Trophoblast cell (in vitro differentiated cells and primary cell): ENCODE data around the gene CXCL13.

Source experiments
- DNase-seq, 2 donors: peaks; one replicate each; pipeline ENCODE4 v3.0.0-alpha.2; 2016
- H2AFZ ChIP-seq: 2 replicates; pipeline ENCODE4 v1.6.1; 2013; ENCODE audit warnings: low read length, moderate library complexity, mild to moderate bottlenecking; ENCODE audit not compliant: insufficient read depth, poor library complexity
- H2AK5ac ChIP-seq: 2 replicates; pipeline ENCODE4 v1.6.1; 2013; ENCODE audit warnings: mild to moderate bottlenecking, low read length
- H2BK120ac ChIP-seq: 2 replicates; pipeline ENCODE4 v1.6.1; 2013; ENCODE audit warnings: low read length, mild to moderate bottlenecking, moderate library complexity; ENCODE audit not compliant: insufficient read depth, poor library complexity
- H2BK12ac ChIP-seq: 2 replicates; pipeline ENCODE4 v1.6.1; 2013; ENCODE audit warnings: mild to moderate bottlenecking, low read length, moderate library complexity
- H2BK5ac ChIP-seq: 2 replicates; pipeline ENCODE4 v1.6.1; 2013; ENCODE audit warnings: low read length, low read depth, moderate library complexity, mild to moderate bottlenecking; ENCODE audit not compliant: poor library complexity
- H3K14ac ChIP-seq: 2 replicates; pipeline ENCODE4 v1.6.1; 2013; ENCODE audit warnings: mild to moderate bottlenecking, low read length
- H3K18ac ChIP-seq: 2 replicates; pipeline ENCODE4 v1.6.1; 2013; ENCODE audit warnings: mild to moderate bottlenecking, low read length
- H3K23ac ChIP-seq: 2 replicates; pipeline ENCODE4 v1.6.1; 2013; ENCODE audit warnings: low read length
- H3K27ac ChIP-seq: 2 replicates; pipeline ENCODE4 v1.5.1; 2013; ENCODE audit warnings: low read depth, mild to moderate bottlenecking, inconsistent platforms, low read length, moderate library complexity
- H3K27me3 ChIP-seq: 2 replicates; pipeline ENCODE4 v1.6.1; 2013; ENCODE audit warnings: inconsistent platforms, mild to moderate bottlenecking, low read length, moderate library complexity; ENCODE audit not compliant: insufficient read depth
- H3K36me3 ChIP-seq, 2 experiments: 1 replicate in 1 of 2; 2 replicates in 1 of 2; pipeline ENCODE4 v1.6.1; 2013; ENCODE audit warnings: low read length in 2 of 2, mild to moderate bottlenecking in 2 of 2, moderate library complexity in 1 of 2; ENCODE audit not compliant: insufficient read depth in 2 of 2, control insufficient read depth in 1 of 2
- H3K4ac ChIP-seq: 2 replicates; pipeline ENCODE4 v1.6.1; 2013; ENCODE audit warnings: low read depth, mild to moderate bottlenecking, low read length, moderate library complexity
- H3K4me1 ChIP-seq, 2 experiments: 1 replicate in 1 of 2; 2 replicates in 1 of 2; pipeline ENCODE4 v1.6.1; 2013; ENCODE audit warnings: low read length in 2 of 2, mild to moderate bottlenecking in 2 of 2, moderate library complexity in 1 of 2; ENCODE audit not compliant: insufficient read depth in 2 of 2, control insufficient read depth in 1 of 2
- H3K4me2 ChIP-seq: 2 replicates; pipeline ENCODE4 v1.6.1; 2013; ENCODE audit warnings: inconsistent platforms, mild to moderate bottlenecking, low read length, moderate library complexity
- H3K4me3 ChIP-seq: 2 replicates; pipeline ENCODE4 v1.5.1; 2013; ENCODE audit warnings: mild to moderate bottlenecking, low read depth, low read length, inconsistent platforms
- H3K79me1 ChIP-seq: one replicate; pipeline ENCODE4 v1.6.1; 2013; ENCODE audit warnings: low read length
- H3K79me2 ChIP-seq: 2 replicates; pipeline ENCODE4 v1.6.1; 2013; ENCODE audit warnings: low read length, mild to moderate bottlenecking; ENCODE audit not compliant: control insufficient read depth, insufficient read depth, poor library complexity
- H3K9ac ChIP-seq: 2 replicates; pipeline ENCODE4 v1.6.1; 2013; ENCODE audit warnings: mild to moderate bottlenecking, low read length
- H3K9me3 ChIP-seq: 2 replicates; pipeline ENCODE4 v1.6.1; 2013; ENCODE audit warnings: low read depth, mild to moderate bottlenecking, control low read depth, inconsistent platforms, low read length; ENCODE audit not compliant: insufficient read depth
- H4K12ac ChIP-seq: 2 replicates; pipeline ENCODE4 v1.6.1; 2013; ENCODE audit warnings: low read depth, mild to moderate bottlenecking, low read length, moderate library complexity
- H4K8ac ChIP-seq: 2 replicates; pipeline ENCODE4 v1.6.1; 2013; ENCODE audit warnings: low read depth, mild to moderate bottlenecking, low read length, moderate library complexity
- H4K91ac ChIP-seq: one replicate; pipeline ENCODE4 v1.6.1; 2013; ENCODE audit warnings: low read depth, mild to moderate bottlenecking, low read length, moderate library complexity
- WGBS: extraction: QIAGEN DNeasy Blood & Tissue Kit; methylation state at CpG from one replicate; pipeline ENCODE4 v1.1.7; 2013; ENCODE audit warnings: missing lambda C conversion rate; ENCODE audit not compliant: insufficient read length, insufficient coverage; ENCODE audit errors: extremely low coverage; 5-methylcytosine and 5-hydroxymethylcytosine counted together

CXCL13 gene

DNA sequence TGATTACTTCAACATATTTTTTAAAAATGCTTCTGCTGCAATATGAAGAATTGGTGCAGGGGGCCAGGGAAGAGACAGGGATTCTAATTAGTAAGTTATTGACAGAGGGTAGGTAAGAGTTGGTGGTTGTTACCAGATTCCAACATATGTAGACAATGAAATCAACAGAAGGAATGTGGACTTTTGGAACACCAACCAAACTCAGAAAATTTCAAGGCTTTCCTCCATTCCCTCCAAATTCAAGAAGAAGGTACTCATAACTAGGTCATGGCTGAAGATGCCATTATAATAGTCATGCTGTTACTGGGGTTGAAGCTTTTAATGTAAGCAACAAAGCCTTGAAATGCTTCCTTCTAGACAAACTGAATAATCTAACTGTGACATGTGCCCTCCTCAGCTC, 22.9 kb upstream of the CXCL13 start:
- no peak overlapping the region for H2AK5ac ChIP-seq
- H2BK12ac ChIP-seq = no peak overlapping the region
- H3K23ac ChIP-seq = no peak overlapping the region
- no peaks in the 10 kb centered on the region for H3K79me1 ChIP-seq
- H3K14ac ChIP-seq = no peak overlapping the region
- no peak overlapping the region for H4K8ac ChIP-seq
- no peaks in the 10 kb centered on the region for H3K27me3 ChIP-seq
- H3K27ac ChIP-seq = no peak overlapping the region
- H3K4ac ChIP-seq = no peak overlapping the region
- H2BK120ac ChIP-seq = no peak overlapping the region
- H3K9me3 ChIP-seq = no peaks in the 10 kb centered on the region
- H3K4me2 ChIP-seq = no peak overlapping the region
- no peak overlapping the region for H2AFZ ChIP-seq
- H3K18ac ChIP-seq = no peak overlapping the region
- H3K36me3 ChIP-seq = no peaks in the 10 kb centered on the region
- H3K79me2 ChIP-seq = no peaks in the 10 kb centered on the region
- no peak overlapping the region for H4K91ac ChIP-seq
- H3K9ac ChIP-seq = no peak overlapping the region
- H3K4me1 ChIP-seq = peaks cover 0 to 4% of the 10 kb centered on the region in 2 experiments
- H3K4me3 ChIP-seq = no peak overlapping the region
- no peak overlapping the region for H2BK5ac ChIP-seq
- H4K12ac ChIP-seq = no peak overlapping the region
- DNase-seq = peak; percentile 6

DNA sequence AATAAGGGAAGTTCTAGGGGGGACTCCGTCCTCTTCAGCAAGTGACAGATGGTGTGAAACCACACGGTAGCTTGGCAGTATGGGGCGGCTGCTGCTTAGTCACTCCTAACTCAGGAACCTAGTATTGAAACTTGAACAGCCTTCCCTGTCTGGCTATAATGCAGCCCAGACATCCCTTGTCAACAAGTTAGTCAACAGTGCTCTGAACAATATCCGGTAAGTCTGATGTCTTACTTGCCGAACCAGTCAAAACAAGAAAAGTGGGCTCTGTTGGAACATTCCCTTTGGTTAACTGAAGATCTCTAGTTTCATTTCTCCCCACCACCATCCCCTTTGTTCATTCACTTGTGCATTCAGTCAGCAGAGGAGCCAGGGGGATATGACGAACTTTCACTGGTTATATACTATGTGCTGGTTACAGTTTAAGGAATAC, 18.7 kb upstream of the CXCL13 start:
- H3K27me3 ChIP-seq = no peaks in the 10 kb centered on the region
- H2BK5ac ChIP-seq = no peak overlapping the region
- DNase-seq = peak in 1 of 2 donors; percentile 5
- H3K23ac ChIP-seq = no peak overlapping the region
- H3K18ac ChIP-seq = no peak overlapping the region
- no peak overlapping the region for H4K8ac ChIP-seq
- peaks cover 0 to 5% of the 10 kb centered on the region in 2 experiments for H3K4me1 ChIP-seq
- H2BK12ac ChIP-seq = no peak overlapping the region
- no peak overlapping the region for H2BK120ac ChIP-seq
- H3K36me3 ChIP-seq = no peaks in the 10 kb centered on the region
- H4K12ac ChIP-seq = no peak overlapping the region
- WGBS = no CpG with 5 or more reads among the region's 6 CpGs
- H4K91ac ChIP-seq = no peak overlapping the region
- H3K4me2 ChIP-seq = no peak overlapping the region
- H2AK5ac ChIP-seq = no peak overlapping the region
- H3K27ac ChIP-seq = no peak overlapping the region
- H3K14ac ChIP-seq = no peak overlapping the region
- H3K4ac ChIP-seq = no peak overlapping the region
- no peaks in the 10 kb centered on the region for H3K9me3 ChIP-seq
- H3K4me3 ChIP-seq = no peak overlapping the region
- no peak overlapping the region for H2AFZ ChIP-seq
- H3K79me2 ChIP-seq = no peaks in the 10 kb centered on the region
- H3K79me1 ChIP-seq = no peaks in the 10 kb centered on the region
- no peak overlapping the region for H3K9ac ChIP-seq

GRCh38 chr4:77590482-77590881, 15.1 kb upstream of the CXCL13 start:
- no peak overlapping the region for H3K9ac ChIP-seq
- H3K36me3 ChIP-seq = no peaks in the 10 kb centered on the region
- H3K4me1 ChIP-seq = peaks cover 0 to 5% of the 10 kb centered on the region in 2 experiments
- H3K4me2 ChIP-seq = no peak overlapping the region
- H2BK12ac ChIP-seq = no peak overlapping the region
- no peak overlapping the region for H4K91ac ChIP-seq
- H3K27me3 ChIP-seq = no peaks in the 10 kb centered on the region
- H3K9me3 ChIP-seq = no peaks in the 10 kb centered on the region
- H2BK5ac ChIP-seq = no peak overlapping the region
- H3K23ac ChIP-seq = no peak overlapping the region
- H3K14ac ChIP-seq = no peak overlapping the region
- H3K4ac ChIP-seq = no peak overlapping the region
- no peak overlapping the region for H3K4me3 ChIP-seq
- H3K79me2 ChIP-seq = no peaks in the 10 kb centered on the region
- no peaks in the 10 kb centered on the region for H3K79me1 ChIP-seq
- no peak overlapping the region for H3K18ac ChIP-seq
- no peak overlapping the region for H2AFZ ChIP-seq
- DNase-seq = no peak
- H2AK5ac ChIP-seq = no peak overlapping the region
- no peak overlapping the region for H3K27ac ChIP-seq
- no peak overlapping the region for H4K8ac ChIP-seq
- no peak overlapping the region for H2BK120ac ChIP-seq
- no CpG with 5 or more reads among the region's 3 CpGs for WGBS
- H4K12ac ChIP-seq = no peak overlapping the region

GRCh38 chr4:77591532-77591931, 14.1 kb upstream of the CXCL13 start:
- Histone ChIP-seq H3K27me3 (no peaks in the 10 kb centered on the region), H4K12ac (no peak overlapping the region), H2AK5ac (no peak overlapping the region), H2AFZ (no peak overlapping the region), H2BK120ac (no peak overlapping the region), H3K4me2 (no peak overlapping the region), H4K91ac (no peak overlapping the region), H2BK5ac (no peak overlapping the region), H3K9ac (no peak overlapping the region), H3K4me3 (no peak overlapping the region), H3K79me2 (no peaks in the 10 kb centered on the region), H3K18ac (no peak overlapping the region), H3K27ac (no peak overlapping the region), H3K14ac (no peak overlapping the region), H2BK12ac (no peak overlapping the region), H3K4me1 (peaks cover 0 to 3% of the 10 kb centered on the region in 2 experiments), H3K23ac (no peak overlapping the region), H3K9me3 (no peaks in the 10 kb centered on the region), H3K4ac (no peak overlapping the region), H4K8ac (no peak overlapping the region), H3K36me3 (no peaks in the 10 kb centered on the region), H3K79me1 (no peaks in the 10 kb centered on the region)
- no CpG with 5 or more reads among the region's 1 CpG for WGBS
- no peak for DNase-seq
